Effector memory CD4-positive, alpha-beta T cell (primary cell): ENCODE measurements around the gene BMERB1.

Experiments
- DNase-seq, 3 donors: peaks; one replicate each; pipeline ENCODE4 v3.0.0-alpha.2; 2020
- H3K27ac ChIP-seq: 2 replicates; pipeline ENCODE4 v1.7.0; 2013; ENCODE audit warnings: mild to moderate bottlenecking, low read length, moderate library complexity; ENCODE audit not compliant: insufficient read depth, poor library complexity, severe bottlenecking
- H3K27me3 ChIP-seq: replicated peaks from 2 replicates; pipeline ENCODE4 v1.7.0; 2013; ENCODE audit warnings: mild to moderate bottlenecking, low read length; ENCODE audit not compliant: insufficient read depth, control insufficient read depth, poor library complexity, severe bottlenecking
- H3K36me3 ChIP-seq: 2 replicates; pipeline ENCODE4 v1.7.0; 2013; ENCODE audit warnings: mild to moderate bottlenecking, low read length, moderate library complexity; ENCODE audit not compliant: control insufficient read depth, insufficient read depth
- H3K4me1 ChIP-seq: 2 replicates; pipeline ENCODE4 v1.7.0; 2013; ENCODE audit warnings: low read length, mild to moderate bottlenecking; ENCODE audit not compliant: control insufficient read depth, insufficient read depth, poor library complexity, severe bottlenecking
- H3K4me3 ChIP-seq: 2 replicates; pipeline ENCODE4 v1.7.0; 2013; ENCODE audit warnings: low read length, low read depth, mild to moderate bottlenecking; ENCODE audit not compliant: insufficient read depth, poor library complexity, severe bottlenecking
- H3K9me3 ChIP-seq: 2 replicates; pipeline ENCODE4 v1.7.0; 2013; ENCODE audit warnings: mild to moderate bottlenecking, low read length, moderate library complexity; ENCODE audit not compliant: control insufficient read depth

BMERB1 gene

DNA sequence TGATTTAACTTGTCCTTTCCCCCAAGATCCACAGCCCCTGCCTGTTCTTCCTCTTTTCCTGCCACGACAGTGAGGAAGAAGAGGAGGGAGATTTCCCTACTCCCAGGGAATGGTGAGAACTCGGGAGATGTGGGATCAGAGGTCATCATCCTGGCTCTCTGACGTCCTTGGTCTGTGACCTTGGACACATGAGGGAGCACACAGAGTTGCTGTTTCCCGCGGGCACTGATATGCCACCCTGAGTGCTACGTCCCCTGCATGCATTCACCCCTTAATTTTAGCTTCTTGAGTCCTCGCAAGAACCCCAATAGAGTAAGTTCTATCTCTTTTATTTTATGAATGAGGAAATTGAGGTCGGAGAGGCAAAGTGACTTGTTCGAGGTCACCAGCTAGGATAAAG lies 85.4 kb downstream of the BMERB1 start:
- Histone ChIP-seq H3K36me3 (no peaks in the 10 kb centered on the region), H3K27me3 (no peaks in the 10 kb centered on the region), H3K9me3 (no peaks in the 10 kb centered on the region), H3K4me3 (no peak overlapping the region), H3K27ac (no peak overlapping the region), H3K4me1 (no peaks in the 10 kb centered on the region)
- DNase-seq, result no peak

DNA sequence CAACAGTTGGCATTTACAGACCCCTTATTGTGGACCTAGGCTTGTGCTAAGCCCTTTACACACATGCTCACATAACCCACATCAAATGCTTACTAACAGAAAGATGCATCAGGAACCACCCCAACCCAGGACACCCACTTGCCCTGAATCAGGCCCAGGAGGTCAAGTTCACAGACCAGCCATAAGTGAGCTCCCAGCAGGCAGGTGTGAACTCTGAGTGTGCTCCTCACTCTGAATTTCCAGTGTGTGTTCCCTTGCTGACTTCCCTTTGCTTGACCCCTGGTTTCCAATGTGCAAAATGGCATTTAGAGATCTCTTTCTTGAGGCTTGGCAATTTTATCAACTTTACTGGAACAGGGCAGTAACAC lies 87.0 kb downstream of the BMERB1 start:
- Histone ChIP-seq H3K4me1 (no peaks in the 10 kb centered on the region), H3K27me3 (no peaks in the 10 kb centered on the region), H3K4me3 (no peak overlapping the region), H3K36me3 (no peaks in the 10 kb centered on the region), H3K9me3 (no peaks in the 10 kb centered on the region), H3K27ac (no peak overlapping the region)
- no peak for DNase-seq

DNA sequence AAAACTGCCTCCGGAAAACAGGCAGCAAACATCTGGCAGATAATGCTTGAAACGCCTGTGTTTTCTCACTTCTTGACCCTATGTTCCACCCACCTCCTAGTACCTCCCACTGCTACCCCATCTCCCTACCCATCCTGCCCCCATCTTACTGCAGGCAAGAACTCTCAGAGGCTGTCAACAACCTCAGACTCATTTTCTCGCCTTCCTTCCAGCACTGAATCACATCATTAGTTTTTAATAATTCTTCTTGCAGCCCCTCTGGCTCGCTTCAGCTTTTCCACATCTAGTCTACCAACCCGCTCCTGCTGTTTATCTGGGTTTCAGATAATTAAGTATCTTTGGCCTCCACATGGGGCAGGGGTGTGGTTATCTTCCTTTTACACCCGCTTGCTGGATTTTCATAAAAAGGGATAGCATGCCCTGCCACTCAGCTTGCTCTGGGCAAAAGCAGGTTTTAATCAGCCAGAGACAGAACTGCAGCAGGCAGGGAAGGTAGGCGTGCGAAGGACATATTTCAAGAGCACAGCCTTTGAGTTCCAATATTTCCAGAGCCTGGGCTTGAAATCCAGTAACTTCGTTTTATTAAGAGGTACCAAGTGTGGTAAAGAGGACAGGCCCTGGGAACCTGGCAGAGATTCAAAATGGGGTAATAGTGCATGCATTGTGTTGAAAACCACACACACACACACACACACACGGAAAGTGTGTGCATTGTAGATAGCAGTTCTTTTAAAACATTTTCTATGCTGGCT lies 87.5 kb downstream of the BMERB1 start:
- DNase-seq, result no peak
- no peak overlapping the region for H3K4me3 ChIP-seq
- H3K9me3 ChIP-seq, result no peaks in the 10 kb centered on the region
- no peaks in the 10 kb centered on the region for H3K36me3 ChIP-seq
- H3K4me1 ChIP-seq, result no peaks in the 10 kb centered on the region
- no peaks in the 10 kb centered on the region for H3K27me3 ChIP-seq
- no peak overlapping the region for H3K27ac ChIP-seq

DNA sequence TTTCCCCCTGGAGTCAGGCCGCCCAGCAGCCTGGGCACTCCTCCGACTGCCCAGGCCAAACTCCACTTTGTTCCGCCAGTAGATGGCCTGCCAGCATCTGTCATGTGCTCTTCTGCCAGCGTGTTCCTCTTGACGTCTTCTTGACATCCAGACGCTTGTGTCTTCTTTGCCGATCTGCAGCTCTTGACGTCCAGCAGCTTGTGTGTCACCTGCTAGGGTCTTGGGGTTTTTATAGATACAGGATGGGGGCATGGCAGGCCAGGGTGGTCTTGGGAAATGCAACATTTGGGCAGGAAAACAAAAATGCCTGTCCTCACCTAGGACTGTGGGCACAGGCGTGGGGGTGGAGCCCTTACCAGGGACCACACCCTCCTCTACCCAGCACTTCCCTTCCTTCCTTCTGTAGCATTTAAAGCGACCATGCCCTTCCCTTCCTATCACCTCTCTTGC lies 88.7 kb downstream of the BMERB1 start:
- no peaks in the 10 kb centered on the region for H3K36me3 ChIP-seq
- H3K9me3 ChIP-seq, result no peaks in the 10 kb centered on the region
- no peaks in the 10 kb centered on the region for H3K27me3 ChIP-seq
- no peak overlapping the region for H3K4me3 ChIP-seq
- DNase-seq, result no peak
- H3K4me1 ChIP-seq, result no peaks in the 10 kb centered on the region
- H3K27ac ChIP-seq, result no peak overlapping the region

DNA sequence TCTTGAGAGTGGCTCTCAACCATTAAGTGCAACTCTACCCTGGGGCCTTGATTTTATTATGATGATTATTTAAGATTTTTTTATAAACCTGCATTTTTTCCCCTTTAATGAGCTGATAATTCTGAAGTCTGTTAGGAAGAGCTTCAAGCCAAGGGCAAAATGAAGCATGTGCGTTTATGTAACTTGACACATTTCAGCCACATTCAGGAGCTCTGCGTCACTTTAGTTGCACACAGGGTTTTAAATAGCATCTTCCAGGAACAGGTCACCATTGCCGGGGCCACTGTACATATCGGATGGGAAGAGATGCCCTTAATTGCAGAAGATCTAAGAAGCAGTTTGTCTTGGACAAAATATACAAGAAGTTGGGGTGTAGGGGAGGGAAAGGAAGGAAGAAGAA lies 89.6 kb downstream of the BMERB1 start:
- H3K27me3 ChIP-seq, result no peaks in the 10 kb centered on the region
- H3K4me1 ChIP-seq, result no peaks in the 10 kb centered on the region
- no peak overlapping the region for H3K27ac ChIP-seq
- H3K4me3 ChIP-seq, result no peak overlapping the region
- no peaks in the 10 kb centered on the region for H3K9me3 ChIP-seq
- no peaks in the 10 kb centered on the region for H3K36me3 ChIP-seq
- no peak for DNase-seq

DNA sequence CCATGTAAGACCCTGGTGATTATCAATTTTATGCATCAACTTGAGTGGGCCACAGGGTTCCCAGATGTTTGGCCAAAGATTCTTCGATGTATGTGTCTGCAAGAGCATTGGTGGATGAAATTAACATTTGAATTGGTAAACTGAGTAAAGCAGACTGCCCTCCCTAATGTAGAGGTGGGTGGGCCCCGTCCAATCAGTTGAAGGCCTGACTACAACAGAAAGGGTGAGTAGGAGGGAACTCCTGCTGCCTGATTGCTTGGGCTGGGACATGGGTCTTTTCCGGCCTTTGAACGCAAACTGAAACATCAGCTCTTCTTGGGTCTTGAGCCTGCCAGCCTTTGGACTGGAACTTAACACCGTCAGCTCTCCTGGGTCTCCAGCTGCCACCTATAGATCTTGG lies 90.6 kb downstream of the BMERB1 start:
- no peaks in the 10 kb centered on the region for H3K4me1 ChIP-seq
- no peaks in the 10 kb centered on the region for H3K36me3 ChIP-seq
- no peaks in the 10 kb centered on the region for H3K9me3 ChIP-seq
- H3K27me3 ChIP-seq, result no peaks in the 10 kb centered on the region
- no peak overlapping the region for H3K4me3 ChIP-seq
- no peak overlapping the region for H3K27ac ChIP-seq
- DNase-seq, result no peak

DNA sequence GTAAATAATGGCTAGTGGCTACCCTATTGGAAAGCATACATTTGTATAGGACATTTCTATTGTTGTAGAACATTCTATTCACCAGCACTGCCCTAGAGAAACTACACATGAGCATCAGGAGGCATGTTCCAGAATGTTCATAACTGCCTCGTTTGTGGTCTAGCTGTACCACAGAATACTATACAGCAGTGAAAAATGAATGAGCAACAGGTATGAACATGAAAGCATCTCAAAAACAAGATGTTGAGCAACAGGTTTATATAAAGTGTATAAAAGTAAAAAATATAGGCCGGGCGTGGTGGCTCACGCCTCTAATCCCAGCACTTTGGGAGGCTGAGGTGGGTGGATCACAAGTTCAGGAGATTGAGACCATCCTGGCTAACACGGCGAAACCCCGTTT lies 91.7 kb downstream of the BMERB1 start:
- Histone ChIP-seq H3K9me3 (no peaks in the 10 kb centered on the region), H3K27ac (no peak overlapping the region), H3K36me3 (no peaks in the 10 kb centered on the region), H3K4me3 (no peak overlapping the region), H3K27me3 (no peaks in the 10 kb centered on the region), H3K4me1 (no peaks in the 10 kb centered on the region)
- DNase-seq, result no peak

DNA sequence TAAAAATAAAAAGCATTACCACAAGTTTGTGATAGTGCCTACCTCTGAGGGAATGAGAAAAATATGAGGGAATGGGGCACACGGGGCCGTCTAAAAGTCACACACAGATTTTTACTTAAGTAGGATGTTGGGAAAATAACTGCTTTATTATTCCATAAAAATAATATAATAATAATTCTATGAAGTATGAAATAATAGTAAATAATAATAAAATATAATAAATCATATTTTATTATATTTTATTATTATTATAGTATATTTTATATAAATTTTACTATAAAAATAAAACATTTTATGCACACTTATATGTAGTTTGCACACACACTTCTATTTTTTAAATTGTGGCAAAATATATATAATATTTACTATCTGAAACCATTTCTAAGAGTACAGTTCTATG lies 92.3 kb downstream of the BMERB1 start:
- H3K4me1 ChIP-seq, result no peaks in the 10 kb centered on the region
- H3K36me3 ChIP-seq, result no peaks in the 10 kb centered on the region
- no peak overlapping the region for H3K4me3 ChIP-seq
- H3K27ac ChIP-seq, result no peak overlapping the region
- H3K27me3 ChIP-seq, result no peaks in the 10 kb centered on the region
- no peak for DNase-seq
- no peaks in the 10 kb centered on the region for H3K9me3 ChIP-seq

DNA sequence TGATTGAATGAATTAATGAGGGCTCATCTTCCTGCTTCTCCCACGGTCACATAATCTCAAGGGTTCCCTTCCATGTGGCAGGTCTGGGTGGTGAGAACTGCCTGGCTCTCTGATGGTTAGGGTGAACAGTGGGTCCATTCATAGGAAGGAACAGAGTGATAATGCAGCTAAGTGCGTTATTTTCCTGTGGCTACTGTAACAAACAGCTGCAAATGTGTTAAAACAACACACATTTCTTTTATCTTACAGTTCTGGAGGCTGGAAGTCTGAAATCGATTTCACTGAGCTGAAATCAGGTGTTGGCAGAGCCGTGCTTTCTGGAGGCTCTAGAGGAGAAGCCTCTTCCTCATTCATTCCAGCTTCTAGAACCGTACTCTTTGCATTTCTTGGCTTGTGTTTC lies 95.3 kb downstream of the BMERB1 start:
- H3K4me3 ChIP-seq, result no peak overlapping the region

DNA sequence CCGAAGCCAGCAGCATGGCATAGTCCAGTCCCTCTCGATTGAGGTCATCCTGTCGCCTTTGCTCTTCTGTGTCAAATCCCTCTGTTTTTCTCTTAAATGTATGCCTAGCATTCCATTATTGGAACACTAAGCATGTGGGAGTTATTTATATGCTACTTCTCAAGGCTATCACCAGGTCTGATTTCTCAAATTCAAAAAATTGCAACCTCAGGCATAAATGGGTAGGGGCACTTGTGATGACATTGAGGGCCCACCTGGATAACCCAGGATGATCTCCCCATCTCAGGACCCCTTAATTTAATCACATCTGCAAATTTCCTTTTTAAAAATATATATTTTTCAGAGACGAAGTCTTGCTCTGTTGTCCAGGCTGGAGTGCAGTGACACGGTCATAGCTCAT lies 95.7 kb downstream of the BMERB1 start:
- Histone ChIP-seq H3K36me3 (no peaks in the 10 kb centered on the region), H3K4me1 (no peaks in the 10 kb centered on the region), H3K9me3 (no peaks in the 10 kb centered on the region), H3K4me3 (no peak overlapping the region), H3K27me3 (no peaks in the 10 kb centered on the region), H3K27ac (no peak overlapping the region)
- DNase-seq, result no peak

More for the DNA sequence above, 95.3 kb downstream of the BMERB1 start:
- Histone ChIP-seq H3K36me3 (no peaks in the 10 kb centered on the region), H3K4me1 (no peaks in the 10 kb centered on the region), H3K27ac (no peak overlapping the region), H3K9me3 (no peaks in the 10 kb centered on the region), H3K27me3 (no peaks in the 10 kb centered on the region)
- no peak for DNase-seq
